Measurements from ENCODE around the gene TAS1R2. TPM values are rescaled to one million over a fixed set of nuclear protein-coding genes. Genes with fewer than 3 reads are reported as not detected.

TAS1R2 gene
- total and polyA plus RNA-seq, 7 donors = not detected

GRCh38 chr1:18800258-18800657 is 59.2 kb downstream of the TAS1R2 start:
- no peak overlapping the region for H3K4me3 ChIP-seq
- ATAC-seq (no peak), DNase-seq (no peak)
- WGBS, 3 donors = 67 to 72% (median 70%) methylated on average over 6 of the region's 6 CpGs
- H3K27ac ChIP-seq = no peak overlapping the region
- intact Hi-C loops (cut with DNase I) = no loop called here
- H3K9me3 ChIP-seq = no peaks in the 10 kb centered on the region
- H3K4me1 ChIP-seq = peaks cover under 1% of the 10 kb centered on the region
- H3K36me3 ChIP-seq (ENCODE audit: insufficient read depth in 1 of 2, low read depth in 1 of 2) = no peaks in the 10 kb centered on the region
- peaks cover 0 to 17% (median 5%) of the 10 kb centered on the region in 3 donors for H3K27me3 ChIP-seq (ENCODE audit: insufficient read depth in 3 of 3, low read length in 2 of 3)
- TF ChIP-seq CTCF (IDR thresholded peaks at IDR 0.05) = no peak

- ATAC-seq (no peak), DNase-seq (no peak)
- TF ChIP-seq CTCF (IDR thresholded peaks at IDR 0.05) = no peak
- no peaks in the 10 kb centered on the region for H3K4me1 ChIP-seq
- intact Hi-C loops (cut with DNase I) = no loop called here
- H3K4me3 ChIP-seq = no peak overlapping the region
- H3K27me3 ChIP-seq (ENCODE audit: insufficient read depth in 3 of 3, low read length in 2 of 3) = peaks cover 0 to 12% (median 5%) of the 10 kb centered on the region in 3 donors
- WGBS, 3 donors = 42 to 58% (median 47%) methylated on average over 3 of the region's 3 CpGs
- no peak overlapping the region for H3K27ac ChIP-seq
- no peaks in the 10 kb centered on the region for H3K9me3 ChIP-seq
- H3K36me3 ChIP-seq (ENCODE audit: insufficient read depth in 1 of 2, low read depth in 1 of 2) = no peaks in the 10 kb centered on the region
Measured at GRCh38 chr1:18799454-18799853, 60.0 kb downstream of the TAS1R2 start.

GRCh38 chr1:18798946-18799345 is 60.5 kb downstream of the TAS1R2 start:
- intact Hi-C loops (cut with DNase I) = no loop called here
- Histone ChIP-seq H3K36me3 (ENCODE audit: insufficient read depth in 1 of 2, low read depth in 1 of 2) (no peaks in the 10 kb centered on the region), H3K4me3 (no peak overlapping the region), H3K4me1 (no peaks in the 10 kb centered on the region), H3K9me3 (no peaks in the 10 kb centered on the region), H3K27me3 (ENCODE audit: insufficient read depth in 3 of 3, low read length in 2 of 3) (peaks cover 0 to 7% (median 3%) of the 10 kb centered on the region in 3 donors), H3K27ac (no peak overlapping the region)
- no peak for DNase-seq
- TF ChIP-seq CTCF (IDR thresholded peaks at IDR 0.05) = no peak
- WGBS, 3 donors = 61 to 64% (median 61%) methylated on average over 6 of the region's 6 CpGs
- peak in 2 of 4 donors; percentile 11 to 55 for ATAC-seq

- no peak for TF ChIP-seq CTCF (IDR thresholded peaks at IDR 0.05)
Measured at GRCh38 chr1:18798533-18798932, 60.9 kb downstream of the TAS1R2 start.

GRCh38 chr1:18796950-18797349 is 62.5 kb downstream of the TAS1R2 start:
- no peak for DNase-seq
- no peak for ATAC-seq
- no peak for TF ChIP-seq CTCF (IDR thresholded peaks at IDR 0.05)
- H3K4me3 ChIP-seq = no peak overlapping the region
- no peak overlapping the region for H3K27ac ChIP-seq
- peaks cover 0 to 10% (median 5%) of the 10 kb centered on the region in 3 donors for H3K27me3 ChIP-seq (ENCODE audit: insufficient read depth in 3 of 3, low read length in 2 of 3)
- peaks cover 4% of the 10 kb centered on the region for H3K9me3 ChIP-seq
- no peaks in the 10 kb centered on the region for H3K36me3 ChIP-seq (ENCODE audit: insufficient read depth in 1 of 2, low read depth in 1 of 2)
- no peaks in the 10 kb centered on the region for H3K4me1 ChIP-seq
- WGBS, 3 donors = 93 to 94% (median 93%) methylated on average over 3 of the region's 3 CpGs
- intact Hi-C loops (cut with DNase I) = no loop called here

More at GRCh38 chr1:18798533-18798932, 60.9 kb downstream of the TAS1R2 start:
- no peaks in the 10 kb centered on the region for H3K4me1 ChIP-seq
- no peaks in the 10 kb centered on the region for H3K36me3 ChIP-seq (ENCODE audit: insufficient read depth in 1 of 2, low read depth in 1 of 2)
- 37 to 51% (median 46%) methylated on average over 13 of the region's 13 CpGs for WGBS, 3 donors
- H3K27ac ChIP-seq = no peak overlapping the region
- H3K27me3 ChIP-seq (ENCODE audit: insufficient read depth in 3 of 3, low read length in 2 of 3) = peaks cover 0 to 5% (median 3%) of the 10 kb centered on the region in 3 donors
- no peaks in the 10 kb centered on the region for H3K9me3 ChIP-seq
- intact Hi-C loops (cut with DNase I) = no loop called here
- ATAC-seq (no peak), DNase-seq (no peak)
- no peak overlapping the region for H3K4me3 ChIP-seq

Data from psoas muscle (tissue), 8 donors.